Calu3 (cell line): Measurements from ENCODE around the gene INVS. TPM values are rescaled to one million over a fixed set of nuclear protein-coding genes. Genes with fewer than 3 reads are reported as not detected.
"Not testable (repeated sequence)": the region's sequence is repeated elsewhere in the genome, so short reads cannot be mapped to it uniquely, and the experiment has no call there.

Experiments
- BruUV-seq: library from RNA; stranded (reverse); fragments of 400-500 nt; replicated peaks from 2 replicates; lab custom pipeline; 2021; lab: Mats Ljungman, UMichigan
- CTCF ChIA-PET: fragments of 300-600 bp; sonication (Branson Sonifier 250); formaldehyde crosslinking; loops from one replicate; lab custom pipeline; 2022; ENCODE audit warnings: antibody characterized with exemption; lab: Charles Lee
- DNase-seq: peaks from one replicate; pipeline ENCODE4 v3.0.0; 2022
- H3K27ac Mint-ChIP-seq: one replicate; pipeline ENCODE4 v1.8.0; 2022; ENCODE audit warnings: mixed read lengths; ENCODE audit not compliant: unreplicated experiment
- H3K27me3 Mint-ChIP-seq: one replicate; pipeline ENCODE4 v1.8.0; 2022; ENCODE audit warnings: mixed read lengths; ENCODE audit not compliant: unreplicated experiment
- H3K36me3 Mint-ChIP-seq: one replicate; pipeline ENCODE4 v1.8.0; 2022; ENCODE audit warnings: mild to moderate bottlenecking, moderate library complexity, mixed read lengths; ENCODE audit not compliant: insufficient read depth, unreplicated experiment
- H3K4me1 Mint-ChIP-seq: one replicate; pipeline ENCODE4 v1.8.0; 2022; ENCODE audit warnings: mild to moderate bottlenecking, low read depth, mixed read lengths; ENCODE audit not compliant: unreplicated experiment
- H3K4me3 Mint-ChIP-seq: one replicate; pipeline ENCODE4 v1.8.0; 2022; ENCODE audit warnings: mild to moderate bottlenecking, low read depth, moderate library complexity, mixed read lengths; ENCODE audit not compliant: unreplicated experiment
- H3K9me3 Mint-ChIP-seq: one replicate; pipeline ENCODE4 v1.8.0; 2022; ENCODE audit warnings: low read depth, mixed read lengths; ENCODE audit not compliant: unreplicated experiment
- intact Hi-C: fragments of 100-400 bp; cut with micrococcal nuclease; formaldehyde crosslinking; loops from one replicate; pipeline ENCODE4 v1.10.0; 2022; ENCODE audit not compliant: unreplicated experiment
- total RNA-seq: library from RNA; stranded (reverse); gene quantifications from 2 replicates; pipeline ENCODE4 v1.2.3, GENCODE V29; 2022
- TF ChIP-seq, protein P1 (sequence below): fragments of 200-600 bp; IDR thresholded peaks from one replicate; pipeline ENCODE4 v1.8.0; 2022; ENCODE audit warnings: antibody characterized with exemption; ENCODE audit not compliant: unreplicated experiment

Gene INVS
- total RNA-seq, 1 experiment from 2014 or later, result 12.4 TPM

- no peak overlapping the region for H3K27ac Mint-ChIP-seq
- H3K4me3 Mint-ChIP-seq, result no peak overlapping the region
- H3K9me3 Mint-ChIP-seq, result no peaks in the 10 kb centered on the region
- TF ChIP-seq, protein P1, sequence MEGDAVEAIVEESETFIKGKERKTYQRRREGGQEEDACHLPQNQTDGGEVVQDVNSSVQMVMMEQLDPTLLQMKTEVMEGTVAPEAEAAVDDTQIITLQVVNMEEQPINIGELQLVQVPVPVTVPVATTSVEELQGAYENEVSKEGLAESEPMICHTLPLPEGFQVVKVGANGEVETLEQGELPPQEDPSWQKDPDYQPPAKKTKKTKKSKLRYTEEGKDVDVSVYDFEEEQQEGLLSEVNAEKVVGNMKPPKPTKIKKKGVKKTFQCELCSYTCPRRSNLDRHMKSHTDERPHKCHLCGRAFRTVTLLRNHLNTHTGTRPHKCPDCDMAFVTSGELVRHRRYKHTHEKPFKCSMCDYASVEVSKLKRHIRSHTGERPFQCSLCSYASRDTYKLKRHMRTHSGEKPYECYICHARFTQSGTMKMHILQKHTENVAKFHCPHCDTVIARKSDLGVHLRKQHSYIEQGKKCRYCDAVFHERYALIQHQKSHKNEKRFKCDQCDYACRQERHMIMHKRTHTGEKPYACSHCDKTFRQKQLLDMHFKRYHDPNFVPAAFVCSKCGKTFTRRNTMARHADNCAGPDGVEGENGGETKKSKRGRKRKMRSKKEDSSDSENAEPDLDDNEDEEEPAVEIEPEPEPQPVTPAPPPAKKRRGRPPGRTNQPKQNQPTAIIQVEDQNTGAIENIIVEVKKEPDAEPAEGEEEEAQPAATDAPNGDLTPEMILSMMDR, result no peak
- no TSS peak for BruUV-seq
- CTCF ChIA-PET, result no interaction called here
- H3K36me3 Mint-ChIP-seq, result no peaks in the 10 kb centered on the region
- no peak for DNase-seq
- H3K4me1 Mint-ChIP-seq, result no peaks in the 10 kb centered on the region
- H3K27me3 Mint-ChIP-seq, result no peaks in the 10 kb centered on the region
- intact Hi-C loops, result no loop called here
These were observed 34.0 kb upstream of the INVS start for GRCh38 chr9:100064872-100065581.

- BruUV-seq, result no TSS peak
- no peak for DNase-seq
- intact Hi-C loops, result no loop called here
- Mint-ChIP-seq H3K9me3 (no peaks in the 10 kb centered on the region), H3K4me3 (no peak overlapping the region), H3K27me3 (no peaks in the 10 kb centered on the region), H3K36me3 (no peaks in the 10 kb centered on the region), H3K27ac (no peak overlapping the region), H3K4me1 (no peaks in the 10 kb centered on the region)
- TF ChIP-seq, protein P1, result no peak
- CTCF ChIA-PET, result no interaction called here
These were observed 32.5 kb upstream of the INVS start for GRCh38 chr9:100066539-100066938.

DNA sequence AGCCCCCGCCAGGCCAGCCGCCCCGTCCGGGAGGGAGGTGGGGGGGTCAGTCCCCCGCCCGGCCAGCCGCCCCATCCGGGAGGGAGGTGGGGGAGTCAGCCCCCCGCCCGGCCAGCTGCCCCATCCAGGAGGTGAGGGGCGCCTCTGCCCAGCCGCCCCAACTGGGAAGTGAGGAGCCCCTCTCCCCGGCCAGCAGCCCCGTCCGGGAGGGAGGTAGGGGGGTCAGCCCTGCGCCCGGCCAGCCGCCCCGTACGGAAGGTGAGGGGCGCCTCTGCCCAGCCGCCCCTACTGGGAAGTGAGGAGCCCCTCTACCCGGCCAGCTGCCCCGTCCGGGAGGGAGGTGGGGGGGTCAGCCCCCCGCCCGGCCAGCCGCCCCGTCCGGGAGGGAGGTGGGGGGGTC lies 31.1 kb upstream of the INVS start:
- H3K9me3 Mint-ChIP-seq, CTCF ChIA-PET, H3K4me3 Mint-ChIP-seq, H3K27me3 Mint-ChIP-seq, H3K27ac Mint-ChIP-seq, H3K4me1 Mint-ChIP-seq, DNase-seq, BruUV-seq, H3K36me3 Mint-ChIP-seq, intact Hi-C loops: not testable (repeated sequence)

GRCh38 chr9:100069068-100069467 lies 30.0 kb upstream of the INVS start:
- not testable (repeated sequence) for H3K9me3 Mint-ChIP-seq, H3K27ac Mint-ChIP-seq

GRCh38 chr9:100070104-100071041 lies 28.7 kb upstream of the INVS start:
- TF ChIP-seq, protein P1, result no peak
- no TSS peak for BruUV-seq
- Mint-ChIP-seq H3K4me3 (no peak overlapping the region), H3K9me3 (no peaks in the 10 kb centered on the region), H3K27me3 (no peaks in the 10 kb centered on the region), H3K27ac (no peak overlapping the region), H3K4me1 (no peaks in the 10 kb centered on the region), H3K36me3 (no peaks in the 10 kb centered on the region)
- CTCF ChIA-PET, result no interaction called here
- DNase-seq, result no peak
- intact Hi-C loops, result no loop called here

More at GRCh38 chr9:100069068-100069467, 30.0 kb upstream of the INVS start:
- BruUV-seq, H3K4me1 Mint-ChIP-seq, DNase-seq, CTCF ChIA-PET, H3K27me3 Mint-ChIP-seq, H3K4me3 Mint-ChIP-seq, intact Hi-C loops, H3K36me3 Mint-ChIP-seq: not testable (repeated sequence)
